Neural progenitor cell (in vitro differentiated cells): ENCODE measurements around the gene DDX20.

Experiments used
- CTCF ChIP-seq: fragments of 200-600 bp; sonication (generic); IDR thresholded peaks from 2 replicates; pipeline ENCODE4 v1.5.1; 2017; ENCODE audit warnings: antibody characterized with exemption, mild to moderate bottlenecking
- EZH2phosphoT487 ChIP-seq: fragments of 200-600 bp; sonication (generic); IDR thresholded peaks from 2 replicates; pipeline ENCODE4 v1.6.1; 2017; ENCODE audit warnings: antibody characterized with exemption

- TF ChIP-seq CTCF (no peak), EZH2phosphoT487 (no peak)
Measured at GRCh38 chr1:111735858-111736544, 19.7 kb upstream of the DDX20 start.
